Measurements from ENCODE around the gene CHST8.
"Not testable (repeated sequence)": the region's sequence is repeated elsewhere in the genome, so short reads cannot be mapped to it uniquely, and the experiment has no call there.

The CHST8 gene

GRCh38 chr19:33621811-33622504 lies at the start of gene CHST8:
Gene CHST8, plus strand, starts transcription at chr19:33621953. Its CDS starts 67,309 bp downstream, at chr19:33689262.
- peak; percentile 88 for DNase-seq

- no peak for DNase-seq
Observed at GRCh38 chr19:33572929-33573328, 48.8 kb upstream of the CHST8 start.

- DNase-seq, result no peak
Observed at GRCh38 chr19:33574824-33575223, 46.9 kb upstream of the CHST8 start.

GRCh38 chr19:33578697-33579096 lies 43.1 kb upstream of the CHST8 start:
- no peak for DNase-seq

- no peak for DNase-seq
Observed at GRCh38 chr19:33580026-33580644, 41.6 kb upstream of the CHST8 start.

- peak; percentile 24 for DNase-seq
Observed at GRCh38 chr19:33580645-33581037, 41.1 kb upstream of the CHST8 start.

GRCh38 chr19:33582914-33583313 lies 38.8 kb upstream of the CHST8 start:
- DNase-seq, result no peak

GRCh38 chr19:33587150-33587549 lies 34.6 kb upstream of the CHST8 start:
- DNase-seq, result no peak

- no peak for DNase-seq
Observed at GRCh38 chr19:33590224-33590623, 31.5 kb upstream of the CHST8 start.

GRCh38 chr19:33595783-33596182 lies 26.0 kb upstream of the CHST8 start:
- no peak for DNase-seq

- DNase-seq, result no peak
Observed at GRCh38 chr19:33601583-33601982, 20.2 kb upstream of the CHST8 start.

- DNase-seq, result no peak
Observed at GRCh38 chr19:33602576-33603204, 19.1 kb upstream of the CHST8 start.

GRCh38 chr19:33603377-33603776 lies 18.4 kb upstream of the CHST8 start:
- DNase-seq, result no peak

GRCh38 chr19:33604651-33605050 lies 17.1 kb upstream of the CHST8 start:
- no peak for DNase-seq

GRCh38 chr19:33605803-33606295 lies 15.9 kb upstream of the CHST8 start:
- not testable (repeated sequence) for DNase-seq

- DNase-seq, result no peak
Observed at GRCh38 chr19:33606556-33606955, 15.2 kb upstream of the CHST8 start.

GRCh38 chr19:33609353-33609752 lies 12.4 kb upstream of the CHST8 start:
- DNase-seq, result no peak

GRCh38 chr19:33610588-33610987 lies 11.2 kb upstream of the CHST8 start:
- DNase-seq, result no peak

GRCh38 chr19:33612928-33613619 lies 8.7 kb upstream of the CHST8 start:
- no peak for DNase-seq

GRCh38 chr19:33613620-33614000 lies 8.1 kb upstream of the CHST8 start:
- DNase-seq, result no peak

- no peak for DNase-seq
Observed at GRCh38 chr19:33616346-33616745, 5.4 kb upstream of the CHST8 start.

- DNase-seq, result no peak
Observed at GRCh38 chr19:33616857-33617256, 4.9 kb upstream of the CHST8 start.

GRCh38 chr19:33618363-33618762 lies 3.4 kb upstream of the CHST8 start:
- DNase-seq, result not testable (repeated sequence)

- DNase-seq, result no peak
Observed at GRCh38 chr19:33618884-33619283, 2.9 kb upstream of the CHST8 start.

Data from NCI-H2227 treated with DMSO at 0.1 percent for 48 hours (cell line).